Stimulated activated CD8-positive, alpha-beta memory T cell treated with anti-CD3 and anti-CD28 coated beads, Interleukin-4, amount 100 ng/mL, for 24 hours (primary cell): ENCODE data around the gene TRIM75.
"Not testable (repeated sequence)": the region's sequence is repeated elsewhere in the genome, so short reads cannot be mapped to it uniquely, and the experiment has no call there.

Experiments
- DNase-seq: peaks from one replicate; pipeline ENCODE4 v3.0.0-alpha.2; 2020; ENCODE audit warnings: low read depth

The TRIM75 gene

GRCh38 chr4:165077034-165077578, 23.4 kb downstream of the TRIM75 start:
- DNase-seq: no peak

- DNase-seq: no peak
Measured at GRCh38 chr4:165079476-165079875, 25.8 kb downstream of the TRIM75 start.

GRCh38 chr4:165084787-165085186, 31.1 kb downstream of the TRIM75 start:
- DNase-seq: not testable (repeated sequence)

GRCh38 chr4:165085946-165086345, 32.3 kb downstream of the TRIM75 start:
- DNase-seq: no peak

- no peak for DNase-seq
Measured at GRCh38 chr4:165088366-165088765, 34.7 kb downstream of the TRIM75 start.

- not testable (repeated sequence) for DNase-seq
Measured at GRCh38 chr4:165092187-165092586, 38.5 kb downstream of the TRIM75 start.

GRCh38 chr4:165094873-165095272, 41.2 kb downstream of the TRIM75 start:
- no peak for DNase-seq

GRCh38 chr4:165095291-165095690, 41.6 kb downstream of the TRIM75 start:
- no peak for DNase-seq

GRCh38 chr4:165096776-165097175, 43.1 kb downstream of the TRIM75 start:
- DNase-seq: no peak

GRCh38 chr4:165101641-165102040, 48.0 kb downstream of the TRIM75 start:
- no peak for DNase-seq

GRCh38 chr4:165106518-165106917, 52.9 kb downstream of the TRIM75 start:
- no peak for DNase-seq
